DOHH2 (cell line): Measurements from ENCODE around the gene WFS1.

ENCODE experiments used
- CTCF ChIP-seq: fragments of 200-600 bp; sonication (generic); IDR thresholded peaks from one replicate; pipeline ENCODE4 v1.5.1; 2014; ENCODE audit warnings: antibody characterized with exemption, mild to moderate bottlenecking, low read depth, low read length; ENCODE audit not compliant: poor library complexity, severe bottlenecking
- EZH2phosphoT487 ChIP-seq: fragments of 200-600 bp; sonication (generic); IDR thresholded peaks from 2 replicates; pipeline ENCODE4 v1.6.1; 2017; ENCODE audit warnings: borderline replicate concordance, mild to moderate bottlenecking, antibody characterized with exemption, low read length, moderate library complexity, mixed read lengths

- TF ChIP-seq CTCF (no peak), EZH2phosphoT487 (no peak)
These were observed 6.7 kb upstream of the WFS1 start for GRCh38 chr4:6262847-6263487.
